Mucosa of rectum (tissue), 2 donors: Measurements from ENCODE around the gene RPIA.

ENCODE experiments used
- H3K27ac ChIP-seq, 2 donors: one replicate each; pipeline ENCODE4 v1.7.0; 2013; ENCODE audit warnings: inconsistent platforms in 2 of 2, low read depth in 2 of 2, low read length in 2 of 2
- H3K27me3 ChIP-seq, 2 donors: one replicate each; pipeline ENCODE4 v1.7.0; 2013; ENCODE audit warnings: low read length in 2 of 2; ENCODE audit not compliant: control insufficient read depth in 2 of 2, insufficient read depth in 2 of 2
- H3K36me3 ChIP-seq, 2 donors: one replicate each; pipeline ENCODE4 v1.7.0; 2013; ENCODE audit warnings: low read length in 2 of 2; ENCODE audit not compliant: control insufficient read depth in 2 of 2, insufficient read depth in 2 of 2
- H3K4me1 ChIP-seq, 2 donors: one replicate each; pipeline ENCODE4 v1.7.0; 2013; ENCODE audit warnings: low read length in 2 of 2, mild to moderate bottlenecking in 1 of 2; ENCODE audit not compliant: control insufficient read depth in 2 of 2, insufficient read depth in 2 of 2
- H3K4me3 ChIP-seq, 2 donors: one replicate each; pipeline ENCODE4 v1.7.0; 2013; ENCODE audit warnings: low read length in 2 of 2
- H3K9ac ChIP-seq, 2 donors: one replicate each; pipeline ENCODE4 v1.7.0; 2013; ENCODE audit warnings: low read length in 2 of 2, low read depth in 1 of 2, mild to moderate bottlenecking in 1 of 2
- H3K9me3 ChIP-seq, 2 donors: one replicate each; pipeline ENCODE4 v1.7.0; 2013; ENCODE audit warnings: low read length in 2 of 2; ENCODE audit not compliant: control insufficient read depth in 2 of 2
- donor health status: healthy.
- donor health status: Normal muscosa, but diverticular disease.

RPIA gene

DNA sequence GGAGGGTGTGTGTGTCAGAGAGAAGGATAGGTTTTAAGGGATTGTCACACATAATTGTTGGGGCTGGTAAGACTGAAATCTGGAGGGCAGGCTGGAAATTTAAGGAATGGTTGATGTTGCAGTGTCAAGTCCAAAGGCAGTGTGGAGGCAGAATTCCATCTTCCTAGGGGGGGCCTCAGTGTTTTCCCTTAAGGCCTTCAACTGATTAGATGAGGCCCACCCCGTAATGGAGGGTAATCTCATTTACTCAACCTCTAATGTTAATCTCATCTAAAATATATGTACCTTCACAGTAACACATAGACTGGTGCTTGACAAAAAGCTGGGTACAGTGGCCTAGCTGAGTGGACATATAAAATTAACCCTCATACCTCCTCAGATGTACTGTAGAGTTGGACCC, 30.9 kb upstream of the RPIA start:
- no peak overlapping the region for H3K27ac ChIP-seq
- H3K4me1 ChIP-seq: peaks cover 2 to 11% of the 10 kb centered on the region in 2 donors
- H3K4me3 ChIP-seq: no peak overlapping the region
- no peaks in the 10 kb centered on the region for H3K9me3 ChIP-seq
- no peaks in the 10 kb centered on the region for H3K36me3 ChIP-seq
- H3K9ac ChIP-seq: no peak overlapping the region
- no peaks in the 10 kb centered on the region for H3K27me3 ChIP-seq

DNA sequence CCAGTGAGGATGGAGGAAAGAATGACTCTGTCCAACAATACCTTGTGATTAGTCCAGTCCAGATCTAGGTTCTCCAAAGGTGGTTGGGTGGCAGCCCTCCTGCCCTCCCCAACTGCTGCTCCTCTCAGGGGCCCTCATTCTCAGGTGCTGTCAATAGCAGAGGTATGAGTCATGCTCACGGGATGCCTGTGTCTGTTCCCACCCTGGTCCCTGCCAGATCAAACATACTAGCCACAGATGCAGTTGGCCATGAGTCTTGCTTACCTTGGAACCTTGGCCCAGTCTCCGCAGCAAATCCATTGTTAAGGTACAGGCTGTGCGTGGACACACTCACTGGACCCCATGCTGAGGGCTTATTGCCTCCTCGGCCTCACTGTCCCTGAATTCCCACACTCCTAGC, 24.9 kb upstream of the RPIA start:
- Histone ChIP-seq H3K27ac (no peak overlapping the region), H3K4me3 (no peak overlapping the region), H3K36me3 (no peaks in the 10 kb centered on the region), H3K9ac (no peak overlapping the region), H3K4me1 (no peaks in the 10 kb centered on the region), H3K9me3 (no peaks in the 10 kb centered on the region), H3K27me3 (no peaks in the 10 kb centered on the region)

DNA sequence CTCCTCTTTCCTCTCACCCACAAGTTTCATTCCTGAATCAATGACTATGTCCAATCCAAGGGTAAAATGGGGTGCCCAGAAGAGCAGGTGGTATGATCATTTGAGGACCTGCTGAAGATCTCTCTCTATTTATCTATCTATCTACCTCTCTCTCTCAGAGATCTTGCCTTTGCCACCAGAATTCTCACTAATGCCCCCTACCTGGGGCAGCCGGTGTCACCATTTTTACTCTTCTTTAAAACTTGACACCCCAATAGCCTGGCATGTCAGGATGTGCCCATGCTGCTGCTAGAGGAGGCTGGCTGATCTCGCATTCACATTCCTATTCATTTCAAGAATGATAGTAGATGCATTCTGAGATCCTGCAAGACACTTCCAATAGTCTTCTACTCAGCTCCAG, 24.3 kb upstream of the RPIA start:
- H3K36me3 ChIP-seq: no peaks in the 10 kb centered on the region
- no peak overlapping the region for H3K9ac ChIP-seq

GRCh38 chr2:88668862-88669261, 22.6 kb upstream of the RPIA start:
- Histone ChIP-seq H3K4me3 (no peak overlapping the region), H3K27me3 (no peaks in the 10 kb centered on the region), H3K4me1 (peaks cover 0 to 3% of the 10 kb centered on the region in 2 donors), H3K9me3 (no peaks in the 10 kb centered on the region), H3K36me3 (no peaks in the 10 kb centered on the region), H3K9ac (no peak overlapping the region), H3K27ac (no peak overlapping the region)

More for the DNA sequence above, 24.3 kb upstream of the RPIA start:
- H3K9me3 ChIP-seq: no peaks in the 10 kb centered on the region
- H3K4me3 ChIP-seq: no peak overlapping the region
- H3K27ac ChIP-seq: no peak overlapping the region
- H3K27me3 ChIP-seq: no peaks in the 10 kb centered on the region
- H3K4me1 ChIP-seq: peaks cover 0 to 3% of the 10 kb centered on the region in 2 donors

DNA sequence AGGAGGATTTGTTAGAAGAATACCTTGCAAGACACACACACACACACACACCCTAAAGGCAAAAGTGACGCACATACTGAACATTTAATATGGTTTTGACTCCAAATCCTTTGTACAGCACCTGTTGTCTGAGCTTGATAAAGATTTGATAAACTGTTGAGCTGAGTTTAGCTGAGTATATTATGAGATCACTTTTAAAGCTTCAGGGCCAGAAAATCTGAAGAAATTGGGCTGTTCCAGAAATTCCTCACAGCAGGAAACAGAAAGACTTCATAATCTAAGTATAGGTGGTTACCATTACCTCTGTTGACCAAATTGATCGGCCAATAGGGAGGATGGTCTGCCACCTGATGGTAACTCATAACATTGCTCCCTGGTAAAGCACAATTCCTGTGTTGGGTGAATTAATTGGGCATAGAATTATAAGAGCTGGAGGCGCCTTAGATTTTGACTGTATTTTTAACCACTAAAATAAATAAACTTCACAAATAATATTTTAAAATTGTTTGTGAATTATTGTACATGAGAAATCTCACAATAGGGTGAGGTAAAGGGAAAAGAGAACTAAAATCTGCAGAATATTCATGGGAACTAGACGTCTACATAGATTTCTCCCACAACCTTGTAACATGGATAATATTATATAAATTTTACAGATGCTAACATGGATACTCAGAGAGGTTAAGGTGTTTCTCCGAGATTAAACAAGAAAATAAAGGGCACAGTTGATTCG, 21.8 kb upstream of the RPIA start:
- Histone ChIP-seq H3K9me3 (no peaks in the 10 kb centered on the region), H3K4me3 (no peak overlapping the region), H3K36me3 (no peaks in the 10 kb centered on the region), H3K4me1 (peaks cover 0 to 3% of the 10 kb centered on the region in 2 donors), H3K27ac (no peak overlapping the region), H3K27me3 (no peaks in the 10 kb centered on the region), H3K9ac (no peak overlapping the region)

GRCh38 chr2:88671786-88672427, 19.6 kb upstream of the RPIA start:
- Histone ChIP-seq H3K27me3 (no peaks in the 10 kb centered on the region), H3K27ac (no peak overlapping the region), H3K4me1 (peaks cover 0 to 3% of the 10 kb centered on the region in 2 donors), H3K4me3 (no peak overlapping the region), H3K9me3 (no peaks in the 10 kb centered on the region), H3K36me3 (no peaks in the 10 kb centered on the region), H3K9ac (no peak overlapping the region)

DNA sequence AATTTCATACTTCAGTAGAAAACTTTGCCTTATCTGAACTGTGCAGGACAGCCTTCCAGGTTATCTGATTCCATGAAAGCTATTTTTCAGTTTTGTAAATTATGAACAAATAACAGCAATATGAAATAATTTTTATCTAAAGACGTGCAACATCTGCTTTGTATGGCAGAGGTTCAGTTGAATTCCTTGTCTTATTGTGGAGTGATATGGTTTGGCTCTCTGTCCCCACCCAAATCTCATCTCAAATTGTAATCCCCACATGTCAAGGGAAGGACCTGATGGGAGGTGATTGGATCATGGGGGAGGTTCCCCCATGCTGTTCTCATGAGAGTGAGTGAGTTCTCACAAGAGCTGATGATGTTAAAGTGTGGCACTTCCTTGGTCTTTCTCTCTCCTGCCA, 18.1 kb upstream of the RPIA start:
- H3K9me3 ChIP-seq: no peaks in the 10 kb centered on the region
- H3K27ac ChIP-seq: no peak overlapping the region
- no peaks in the 10 kb centered on the region for H3K36me3 ChIP-seq
- H3K4me1 ChIP-seq: peaks cover 0 to 3% of the 10 kb centered on the region in 2 donors
- H3K4me3 ChIP-seq: no peak overlapping the region
- no peak overlapping the region for H3K9ac ChIP-seq
- H3K27me3 ChIP-seq: no peaks in the 10 kb centered on the region

DNA sequence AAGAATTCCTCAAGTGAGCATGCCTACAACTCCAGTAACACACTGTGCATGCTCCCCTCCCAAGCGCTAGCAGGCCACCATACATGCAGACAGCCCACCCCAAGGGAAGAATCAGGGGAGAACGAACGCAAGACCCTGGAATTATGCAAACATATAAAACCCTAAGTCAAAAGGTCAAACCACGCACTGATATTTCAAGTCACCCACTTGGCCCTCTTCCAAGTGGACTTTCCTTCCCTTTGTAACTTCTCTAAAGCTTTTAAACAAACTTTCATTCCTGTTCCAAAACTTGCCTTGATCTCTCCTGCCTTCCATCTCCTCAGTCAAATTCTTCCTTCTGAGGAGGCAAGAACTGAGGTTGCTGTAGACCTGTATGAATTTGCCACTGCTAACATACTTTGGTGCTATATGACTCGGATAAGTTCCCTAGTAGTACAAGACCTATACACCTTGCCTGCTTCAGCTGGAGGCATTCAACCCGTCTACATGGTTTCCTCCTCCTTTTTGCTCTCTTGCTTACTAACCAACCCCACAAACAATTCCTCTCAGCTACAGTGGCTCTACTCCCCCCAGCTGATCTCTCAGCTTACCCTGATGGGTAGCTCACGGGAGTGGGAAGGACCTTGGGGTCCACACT, 11.1 kb upstream of the RPIA start:
- Histone ChIP-seq H3K27ac (no peak overlapping the region), H3K36me3 (no peaks in the 10 kb centered on the region), H3K9ac (no peak overlapping the region), H3K9me3 (peaks cover 0 to 3% of the 10 kb centered on the region in 2 donors), H3K4me1 (no peaks in the 10 kb centered on the region), H3K27me3 (no peaks in the 10 kb centered on the region), H3K4me3 (no peak overlapping the region)

DNA sequence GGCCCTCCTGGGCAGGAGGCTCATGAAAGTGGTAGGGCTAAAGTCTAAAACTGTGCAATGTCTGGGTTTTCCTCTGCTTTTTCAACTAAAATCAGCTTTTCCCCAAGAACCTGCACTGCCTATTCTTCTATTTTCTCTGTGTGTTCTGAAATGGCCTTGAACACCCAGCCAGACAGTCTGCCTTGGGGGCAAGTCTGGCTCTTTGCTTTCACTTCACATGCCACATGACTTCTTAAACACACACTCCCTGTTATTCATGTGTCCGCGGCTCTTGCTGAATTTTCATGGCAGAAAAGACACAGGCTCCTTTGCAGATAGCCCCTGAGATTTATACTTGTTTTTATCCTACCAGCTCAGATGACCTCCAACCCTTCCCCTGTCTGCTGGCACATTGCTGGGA, 10.6 kb upstream of the RPIA start:
- no peaks in the 10 kb centered on the region for H3K27me3 ChIP-seq
- H3K4me3 ChIP-seq: no peak overlapping the region
- peaks cover 0 to 3% of the 10 kb centered on the region in 2 donors for H3K9me3 ChIP-seq
- no peak overlapping the region for H3K9ac ChIP-seq
- H3K4me1 ChIP-seq: no peaks in the 10 kb centered on the region
- no peak overlapping the region for H3K27ac ChIP-seq
- H3K36me3 ChIP-seq: no peaks in the 10 kb centered on the region
